Smooth muscle cell (in vitro differentiated cells): ENCODE results near the gene RAB44. TPM values are rescaled to one million over a fixed set of nuclear protein-coding genes. Genes with fewer than 3 reads are reported as not detected.

Experiments used
- DNase-seq: peaks from one replicate; lab custom pipeline; 2025; ENCODE audit not compliant: unreplicated experiment; lab: John Stamatoyannopoulos, UW
- H2AFZ ChIP-seq: fragments of 200-600 bp; sonication (generic); 2 replicates; pipeline ENCODE4 v1.6.0; 2016; ENCODE audit warnings: antibody characterized with exemption, low read depth, mild to moderate bottlenecking
- H3F3A ChIP-seq: fragments of 200-600 bp; sonication (generic); 2 replicates; pipeline ENCODE4 v1.6.0; 2017; ENCODE audit warnings: antibody characterized with exemption, low read depth
- H3K27ac ChIP-seq: fragments of 200-600 bp; sonication (generic); 2 replicates; pipeline ENCODE4 v1.5.1; 2016; ENCODE audit warnings: low read depth, mild to moderate bottlenecking
- H3K27me3 ChIP-seq: fragments of 200-600 bp; sonication (generic); 2 replicates; pipeline ENCODE4 v1.6.1; 2016; ENCODE audit warnings: low read depth, mild to moderate bottlenecking
- H3K36me3 ChIP-seq: fragments of 200-600 bp; sonication (generic); 2 replicates; pipeline ENCODE4 v1.5.1; 2016; ENCODE audit warnings: low read depth
- H3K4me1 ChIP-seq: fragments of 200-600 bp; sonication (generic); 2 replicates; pipeline ENCODE4 v1.5.1; 2016; ENCODE audit warnings: low read depth
- H3K4me2 ChIP-seq: fragments of 200-600 bp; sonication (generic); 2 replicates; pipeline ENCODE4 v1.6.0; 2016; ENCODE audit warnings: mild to moderate bottlenecking
- H3K4me3 ChIP-seq: fragments of 200-600 bp; sonication (generic); 2 replicates; pipeline ENCODE4 v1.5.1; 2016; ENCODE audit warnings: mild to moderate bottlenecking
- H3K79me2 ChIP-seq: fragments of 200-600 bp; sonication (generic); 2 replicates; pipeline ENCODE4 v1.6.0; 2016; ENCODE audit warnings: low read depth, mild to moderate bottlenecking
- H3K9ac ChIP-seq: fragments of 200-600 bp; sonication (generic); 2 replicates; pipeline ENCODE4 v1.6.0; 2016; ENCODE audit warnings: low read depth
- H3K9me3 ChIP-seq: fragments of 200-600 bp; sonication (generic); replicated peaks from 2 replicates; pipeline ENCODE4 v1.5.1; 2016; ENCODE audit warnings: low read depth
- H4K20me1 ChIP-seq: fragments of 200-600 bp; sonication (generic); 2 replicates; pipeline ENCODE4 v1.6.0; 2016; ENCODE audit warnings: low read depth
- WGBS: methylation state at CpG from one replicate; pipeline ENCODE4 v1.1.7; 2016; ENCODE audit warnings: low lambda C conversion rate; 5-methylcytosine and 5-hydroxymethylcytosine counted together
- polyA plus RNA-seq: library from polyadenylated mRNA; unstranded; fragments of >200 nt; fragmentation: Nextera tagmentation; extraction: Ambion mirVana; gene quantifications from 2 replicates; pipeline ENCODE4 v1.2.1, GENCODE V29; 2016
- total RNA-seq: library from RNA; depleted of rRNA; stranded (reverse); fragments of >200 nt; gene quantifications from 2 replicates; pipeline ENCODE4 v1.2.3, GENCODE V29; 2014
- TF ChIP-seq, protein P1 (sequence below): fragments of 200-600 bp; sonication (generic); IDR thresholded peaks from 2 replicates; pipeline ENCODE4 v1.5.1; 2017; ENCODE audit warnings: borderline replicate concordance, mild to moderate bottlenecking, antibody characterized with exemption; ENCODE audit not compliant: insufficient read depth, poor library complexity, severe bottlenecking

The RAB44 gene
- total and polyA plus RNA-seq, 2 experiments from 2014 or later = 0.03 TPM; not detected in 1

DNA sequence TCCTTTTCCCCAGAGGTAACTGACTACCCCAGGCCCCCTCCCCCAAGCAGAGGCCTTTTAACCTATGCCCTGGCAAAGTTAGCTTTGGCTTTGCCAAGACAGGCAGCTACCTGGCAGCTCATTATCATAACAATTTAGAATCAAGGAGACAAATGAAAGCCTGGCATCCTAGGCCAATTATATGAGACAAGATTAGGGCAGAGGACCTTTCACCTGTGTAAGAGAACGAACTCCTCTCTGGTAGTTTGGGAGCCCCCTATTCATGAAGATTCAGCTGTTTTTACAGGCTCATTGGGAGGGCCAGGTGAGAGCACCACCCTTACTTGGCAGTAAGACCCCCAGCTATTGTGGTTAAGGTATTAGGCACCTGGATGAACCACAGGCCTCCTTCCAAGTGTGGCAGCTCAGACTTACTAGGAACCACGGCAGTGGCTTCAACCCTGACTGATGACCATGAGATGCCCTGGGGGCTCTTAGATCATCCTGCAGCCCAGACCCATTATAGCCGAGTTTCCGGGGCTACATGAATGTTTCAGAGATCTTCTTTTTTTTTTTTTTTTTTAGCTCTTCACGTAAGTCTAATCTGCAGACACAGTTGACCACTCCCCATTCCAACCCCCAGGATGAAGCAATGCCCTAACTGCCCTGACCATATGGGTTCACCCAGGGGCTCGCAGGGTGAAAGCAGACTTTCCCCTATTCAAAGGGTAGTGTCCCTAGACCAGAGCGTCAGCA lies 56.2 kb downstream of the RAB44 start:
- Histone ChIP-seq H3K79me2 (no peaks in the 10 kb centered on the region), H3K4me2 (no peak overlapping the region)

DNA sequence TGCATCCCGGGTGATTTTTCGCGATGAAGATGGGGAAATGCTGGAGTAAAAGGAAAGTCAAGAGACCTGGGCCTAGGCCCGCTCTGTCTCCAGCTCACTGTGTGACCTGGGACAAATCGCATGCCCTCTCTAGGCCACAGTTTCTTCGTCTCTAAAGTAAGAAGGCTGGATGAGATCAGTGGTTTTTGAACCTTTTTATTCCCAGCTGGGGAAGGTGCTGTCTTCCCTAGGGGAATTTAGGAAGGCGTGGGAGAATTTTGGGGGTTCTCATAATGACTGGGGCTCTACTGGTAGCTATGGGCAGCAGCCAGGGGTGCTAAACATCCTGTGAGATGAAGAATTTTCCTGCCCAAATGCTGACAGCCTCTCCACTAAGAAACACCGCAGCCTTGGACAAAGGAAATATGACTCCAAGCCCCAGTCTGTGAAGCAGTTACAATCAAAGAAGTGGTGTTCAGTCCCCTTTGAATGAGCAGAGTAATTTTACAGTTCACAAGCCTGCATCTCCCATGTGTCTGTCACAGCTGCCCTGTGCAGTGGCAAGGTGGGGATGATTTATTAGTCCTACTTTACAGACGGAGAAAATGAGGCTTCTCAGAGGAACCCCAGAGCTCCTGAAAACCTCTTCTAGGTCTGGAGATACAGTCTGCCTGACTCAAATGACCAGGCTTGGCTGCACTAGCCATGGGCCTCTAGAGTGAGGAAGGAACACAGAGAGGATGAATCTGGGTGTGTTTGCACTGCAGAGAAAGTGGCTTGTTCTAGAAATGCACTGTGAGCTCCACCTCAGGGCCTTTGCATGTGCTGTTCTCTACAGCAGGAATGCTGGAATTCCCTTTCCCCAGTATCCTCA lies 57.2 kb downstream of the RAB44 start:
- H3K27ac ChIP-seq = no peak overlapping the region
- no peak overlapping the region for H3K9ac ChIP-seq
- no peaks in the 10 kb centered on the region for H3K79me2 ChIP-seq
- H3K9me3 ChIP-seq = no peaks in the 10 kb centered on the region
- no peaks in the 10 kb centered on the region for H3K36me3 ChIP-seq
- no peak overlapping the region for H2AFZ ChIP-seq
- H3K4me2 ChIP-seq = no peak overlapping the region
- H3K4me1 ChIP-seq = no peaks in the 10 kb centered on the region
- H3K4me3 ChIP-seq = no peak overlapping the region
- no peaks in the 10 kb centered on the region for H3K27me3 ChIP-seq
- WGBS = 91% methylated on average over 9 of the region's 9 CpGs
- no peak for DNase-seq
- TF ChIP-seq, protein P1, sequence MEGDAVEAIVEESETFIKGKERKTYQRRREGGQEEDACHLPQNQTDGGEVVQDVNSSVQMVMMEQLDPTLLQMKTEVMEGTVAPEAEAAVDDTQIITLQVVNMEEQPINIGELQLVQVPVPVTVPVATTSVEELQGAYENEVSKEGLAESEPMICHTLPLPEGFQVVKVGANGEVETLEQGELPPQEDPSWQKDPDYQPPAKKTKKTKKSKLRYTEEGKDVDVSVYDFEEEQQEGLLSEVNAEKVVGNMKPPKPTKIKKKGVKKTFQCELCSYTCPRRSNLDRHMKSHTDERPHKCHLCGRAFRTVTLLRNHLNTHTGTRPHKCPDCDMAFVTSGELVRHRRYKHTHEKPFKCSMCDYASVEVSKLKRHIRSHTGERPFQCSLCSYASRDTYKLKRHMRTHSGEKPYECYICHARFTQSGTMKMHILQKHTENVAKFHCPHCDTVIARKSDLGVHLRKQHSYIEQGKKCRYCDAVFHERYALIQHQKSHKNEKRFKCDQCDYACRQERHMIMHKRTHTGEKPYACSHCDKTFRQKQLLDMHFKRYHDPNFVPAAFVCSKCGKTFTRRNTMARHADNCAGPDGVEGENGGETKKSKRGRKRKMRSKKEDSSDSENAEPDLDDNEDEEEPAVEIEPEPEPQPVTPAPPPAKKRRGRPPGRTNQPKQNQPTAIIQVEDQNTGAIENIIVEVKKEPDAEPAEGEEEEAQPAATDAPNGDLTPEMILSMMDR = no peak
- no peaks in the 10 kb centered on the region for H4K20me1 ChIP-seq
- H3F3A ChIP-seq = no peaks in the 10 kb centered on the region

More for the DNA sequence above, 56.2 kb downstream of the RAB44 start:
- Histone ChIP-seq H2AFZ (no peak overlapping the region), H3K9me3 (no peaks in the 10 kb centered on the region), H3K36me3 (no peaks in the 10 kb centered on the region), H4K20me1 (no peaks in the 10 kb centered on the region), H3K4me1 (no peaks in the 10 kb centered on the region), H3K27me3 (no peaks in the 10 kb centered on the region), H3K9ac (no peak overlapping the region), H3F3A (no peaks in the 10 kb centered on the region), H3K27ac (no peak overlapping the region), H3K4me3 (no peak overlapping the region)
- DNase-seq = no peak
- TF ChIP-seq, protein P1 = no peak
- WGBS = 63% methylated on average over 7 of the region's 7 CpGs

DNA sequence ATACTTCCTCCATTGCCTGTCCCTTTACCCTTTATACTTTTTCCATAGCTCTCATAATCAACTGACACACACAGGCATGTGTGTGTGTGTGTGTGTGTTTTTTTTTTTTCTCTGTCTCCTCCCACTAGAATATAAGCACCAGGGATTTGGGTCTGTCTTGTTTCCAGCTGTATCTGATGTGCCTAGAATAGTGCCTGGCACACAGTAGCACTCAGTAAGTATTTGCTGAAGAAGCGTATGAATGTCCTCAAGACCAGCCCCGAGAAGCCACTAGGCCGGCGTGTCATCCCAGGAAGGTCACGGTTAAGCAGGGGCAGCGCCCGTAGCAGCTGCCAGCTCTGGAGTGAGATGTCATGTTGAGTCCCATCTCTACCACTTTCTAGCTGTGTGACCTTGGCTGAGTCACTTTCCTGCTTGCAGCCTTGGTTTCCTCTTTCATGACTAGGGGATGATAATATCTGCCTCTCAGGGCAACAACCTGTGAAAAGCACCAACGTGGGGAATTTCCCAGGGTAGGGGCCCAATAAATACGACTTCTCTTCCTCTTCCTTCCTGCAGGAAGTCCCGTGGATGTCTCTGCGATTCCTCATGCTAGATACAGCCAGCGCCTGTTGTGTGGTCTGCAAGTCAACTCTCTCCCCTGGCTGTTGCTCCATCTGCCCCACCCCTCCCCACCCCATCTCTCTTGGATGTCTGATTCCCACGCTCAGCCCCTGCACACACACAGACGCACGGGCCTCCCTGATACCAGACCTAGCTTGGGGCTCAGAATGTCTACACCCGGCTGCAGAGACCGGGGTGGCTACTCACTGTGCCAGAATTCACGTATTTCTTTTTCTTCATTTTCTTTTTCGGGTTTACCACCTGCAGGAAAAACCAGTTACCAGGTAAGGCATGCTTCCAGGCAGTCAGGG lies 58.1 kb downstream of the RAB44 start:
- DNase-seq = no peak

More for the DNA sequence above, 58.1 kb downstream of the RAB44 start:
- H3K4me2 ChIP-seq = no peak overlapping the region
- H3K9me3 ChIP-seq = no peaks in the 10 kb centered on the region
- H3K36me3 ChIP-seq = no peaks in the 10 kb centered on the region
- TF ChIP-seq, protein P1 = no peak
- no peaks in the 10 kb centered on the region for H3K27me3 ChIP-seq
- H3K79me2 ChIP-seq = no peaks in the 10 kb centered on the region
- 82% methylated on average over 19 of the region's 19 CpGs for WGBS
- no peak overlapping the region for H3K9ac ChIP-seq
- H3F3A ChIP-seq = no peaks in the 10 kb centered on the region
- H3K4me1 ChIP-seq = no peaks in the 10 kb centered on the region
- H3K4me3 ChIP-seq = no peak overlapping the region
- no peak overlapping the region for H2AFZ ChIP-seq
- no peaks in the 10 kb centered on the region for H4K20me1 ChIP-seq
- H3K27ac ChIP-seq = no peak overlapping the region
